ENCODE measurements around the gene WIZ.
"Not testable (repeated sequence)": the region's sequence is repeated elsewhere in the genome, so short reads cannot be mapped to it uniquely, and the experiment has no call there.

Gene WIZ

DNA sequence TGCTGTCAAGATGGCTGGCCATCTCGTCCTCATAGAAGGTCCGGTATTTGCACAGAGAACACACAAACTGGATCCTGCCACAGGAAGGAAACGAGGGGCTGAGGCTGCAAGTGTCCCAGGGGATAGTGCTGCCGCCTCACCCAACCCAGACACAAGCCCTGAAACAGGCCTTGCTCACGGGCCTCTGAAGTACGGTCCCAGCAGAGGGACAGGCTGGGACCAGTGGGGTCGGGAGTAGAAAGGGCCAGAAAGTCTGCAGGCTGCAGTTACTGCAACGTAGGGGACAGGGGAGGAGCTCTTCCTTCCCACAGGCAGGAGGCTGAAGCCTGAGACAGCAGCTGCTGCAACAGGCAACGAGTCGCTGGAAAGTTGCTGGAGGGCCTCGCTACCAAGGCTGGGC is 52.0 kb downstream of the WIZ start:
- no peaks in the 10 kb centered on the region for H3K27me3 ChIP-seq (replicated peaks; ENCODE audit: control insufficient read depth, insufficient read depth, low read length, poor library complexity, severe bottlenecking)
- no peaks in the 10 kb centered on the region for H3K9me3 ChIP-seq (ENCODE audit: control insufficient read depth, low read length)
- H3K27ac ChIP-seq (ENCODE audit: insufficient read depth, low read length, poor library complexity, severe bottlenecking), result no peak overlapping the region
- H3K4me3 ChIP-seq (ENCODE audit: insufficient read depth, low read depth, low read length, poor library complexity, severe bottlenecking), result no peak overlapping the region
- DNase-seq, result no peak
- no peaks in the 10 kb centered on the region for H3K4me1 ChIP-seq (ENCODE audit: control insufficient read depth, insufficient read depth, low read length, poor library complexity, severe bottlenecking)
- peaks cover 80% of the 10 kb centered on the region for H3K36me3 ChIP-seq (ENCODE audit: control insufficient read depth, insufficient read depth, low read length)

DNA sequence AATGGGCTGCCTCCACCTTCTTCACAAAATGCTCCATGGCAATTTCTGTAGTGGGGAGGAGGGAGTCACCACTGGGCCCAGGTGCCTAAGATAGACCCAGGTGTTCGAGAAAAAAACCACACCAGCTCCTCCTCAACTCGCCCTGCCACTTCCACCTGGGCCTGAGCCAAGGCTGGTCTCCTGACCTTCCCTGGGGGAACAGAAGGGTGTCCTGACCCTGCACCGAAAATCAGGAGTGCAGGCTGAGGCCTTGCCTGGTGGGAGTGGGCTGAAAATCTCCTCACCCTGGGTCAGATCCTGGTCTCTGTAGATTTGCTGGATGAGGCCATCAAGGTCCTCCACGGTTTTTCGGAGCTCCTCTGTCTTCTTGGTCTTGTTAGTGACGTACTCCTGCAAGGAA is 52.5 kb downstream of the WIZ start:
- no peak overlapping the region for H3K27ac ChIP-seq (ENCODE audit: insufficient read depth, low read length, poor library complexity, severe bottlenecking)
- H3K36me3 ChIP-seq (ENCODE audit: control insufficient read depth, insufficient read depth, low read length), result peaks cover 74% of the 10 kb centered on the region
- H3K4me1 ChIP-seq (ENCODE audit: control insufficient read depth, insufficient read depth, low read length, poor library complexity, severe bottlenecking), result no peaks in the 10 kb centered on the region
- no peaks in the 10 kb centered on the region for H3K9me3 ChIP-seq (ENCODE audit: control insufficient read depth, low read length)
- DNase-seq, result no peak
- no peaks in the 10 kb centered on the region for H3K27me3 ChIP-seq (replicated peaks; ENCODE audit: control insufficient read depth, insufficient read depth, low read length, poor library complexity, severe bottlenecking)
- H3K4me3 ChIP-seq (ENCODE audit: insufficient read depth, low read depth, low read length, poor library complexity, severe bottlenecking), result no peak overlapping the region

DNA sequence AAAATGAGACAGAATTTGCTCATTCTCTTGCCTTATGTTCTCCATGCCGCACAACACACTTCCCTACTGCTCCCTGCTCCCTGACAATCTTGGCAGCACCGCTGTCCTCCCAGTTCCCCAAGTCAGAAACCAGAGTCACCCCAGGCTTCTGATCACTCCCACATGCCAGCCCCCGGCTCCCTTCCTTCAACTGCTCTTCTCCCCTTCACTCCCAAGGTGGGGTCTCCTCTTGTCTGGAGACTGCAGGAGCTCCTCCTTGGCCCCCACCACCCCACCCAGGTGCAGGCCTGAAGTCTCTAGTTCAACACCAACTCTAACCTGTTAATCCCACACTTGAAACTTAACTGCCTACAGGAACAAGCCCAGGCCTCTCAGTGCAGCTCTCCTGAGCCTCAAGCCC is 53.3 kb downstream of the WIZ start:
- Histone ChIP-seq H3K9me3 (ENCODE audit: control insufficient read depth, low read length) (no peaks in the 10 kb centered on the region), H3K4me1 (ENCODE audit: control insufficient read depth, insufficient read depth, low read length, poor library complexity, severe bottlenecking) (no peaks in the 10 kb centered on the region), H3K36me3 (ENCODE audit: control insufficient read depth, insufficient read depth, low read length) (peaks cover 67% of the 10 kb centered on the region), H3K4me3 (ENCODE audit: insufficient read depth, low read depth, low read length, poor library complexity, severe bottlenecking) (no peak overlapping the region), H3K27ac (ENCODE audit: insufficient read depth, low read length, poor library complexity, severe bottlenecking) (no peak overlapping the region), H3K27me3 (replicated peaks; ENCODE audit: control insufficient read depth, insufficient read depth, low read length, poor library complexity, severe bottlenecking) (no peaks in the 10 kb centered on the region)
- DNase-seq, result no peak

DNA sequence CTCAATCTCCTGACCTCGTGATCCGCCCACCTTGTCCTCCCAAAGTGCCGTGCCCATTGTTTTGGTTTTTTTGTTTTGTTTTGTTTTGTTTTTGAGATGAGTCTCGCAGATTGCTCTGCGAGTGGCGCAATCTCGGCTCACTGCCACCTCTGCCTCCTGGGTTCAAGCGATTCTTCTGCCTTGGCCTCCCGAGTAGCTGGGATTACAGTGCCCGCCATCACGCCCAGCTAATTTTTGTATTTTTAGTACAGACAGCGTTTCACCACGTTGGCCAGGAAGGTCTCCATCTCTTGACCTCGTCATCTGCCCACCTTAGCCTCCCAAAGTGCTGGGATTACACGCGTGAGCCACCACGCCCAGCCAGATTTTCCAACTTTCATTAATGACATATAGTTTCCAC is 54.5 kb downstream of the WIZ start:
- not testable (repeated sequence) for H3K9me3 ChIP-seq (ENCODE audit: control insufficient read depth, low read length); H3K27me3 ChIP-seq (replicated peaks; ENCODE audit: control insufficient read depth, insufficient read depth, low read length, poor library complexity, severe bottlenecking); H3K27ac ChIP-seq (ENCODE audit: insufficient read depth, low read length, poor library complexity, severe bottlenecking); DNase-seq; H3K4me1 ChIP-seq (ENCODE audit: control insufficient read depth, insufficient read depth, low read length, poor library complexity, severe bottlenecking); H3K4me3 ChIP-seq (ENCODE audit: insufficient read depth, low read depth, low read length, poor library complexity, severe bottlenecking)
- peaks cover 60% of the 10 kb centered on the region for H3K36me3 ChIP-seq (ENCODE audit: control insufficient read depth, insufficient read depth, low read length)

DNA sequence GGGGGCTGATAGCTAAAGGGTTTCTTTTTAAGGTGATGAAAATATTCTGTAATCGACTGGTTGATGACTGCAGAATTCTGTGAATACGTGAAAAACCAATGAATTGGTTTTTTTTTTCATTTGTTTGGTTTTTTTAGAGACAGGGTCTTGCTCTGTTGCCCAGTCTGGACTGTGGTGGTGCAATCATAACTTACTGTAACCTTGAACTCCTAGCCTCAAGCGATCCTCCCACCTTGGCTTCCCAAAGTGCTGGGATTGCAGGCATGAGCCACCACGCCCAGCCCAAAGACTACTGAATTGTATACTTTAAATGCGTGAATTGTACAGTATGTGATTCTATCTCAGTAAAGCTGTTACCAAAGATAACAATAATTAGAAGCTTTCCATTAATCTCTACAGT is 55.3 kb downstream of the WIZ start:
- no peak overlapping the region for H3K27ac ChIP-seq (ENCODE audit: insufficient read depth, low read length, poor library complexity, severe bottlenecking)
- no peaks in the 10 kb centered on the region for H3K27me3 ChIP-seq (replicated peaks; ENCODE audit: control insufficient read depth, insufficient read depth, low read length, poor library complexity, severe bottlenecking)
- no peak overlapping the region for H3K4me3 ChIP-seq (ENCODE audit: insufficient read depth, low read depth, low read length, poor library complexity, severe bottlenecking)
- no peaks in the 10 kb centered on the region for H3K9me3 ChIP-seq (ENCODE audit: control insufficient read depth, low read length)
- peaks cover 51% of the 10 kb centered on the region for H3K36me3 ChIP-seq (ENCODE audit: control insufficient read depth, insufficient read depth, low read length)
- H3K4me1 ChIP-seq (ENCODE audit: control insufficient read depth, insufficient read depth, low read length, poor library complexity, severe bottlenecking), result no peaks in the 10 kb centered on the region
- no peak for DNase-seq

DNA sequence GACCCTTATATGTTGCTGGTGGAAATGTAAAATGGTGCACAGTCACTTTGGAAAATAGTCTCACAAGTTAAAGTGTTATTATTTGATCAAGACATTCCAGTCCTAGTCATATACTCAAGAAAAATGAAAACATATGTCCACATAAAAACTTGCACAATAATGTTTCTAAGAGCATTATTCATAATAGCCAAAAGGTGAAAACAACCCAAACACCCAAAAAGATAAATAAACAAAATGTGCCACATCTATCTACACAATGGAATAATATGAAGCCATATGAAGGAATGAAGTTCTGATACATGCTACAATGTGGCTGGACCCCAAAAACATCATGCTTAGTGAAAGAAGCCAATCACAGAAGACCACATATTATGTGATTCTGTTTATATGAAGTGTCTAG is 55.8 kb downstream of the WIZ start:
- DNase-seq, result no peak
- Histone ChIP-seq H3K4me3 (ENCODE audit: insufficient read depth, low read depth, low read length, poor library complexity, severe bottlenecking) (no peak overlapping the region), H3K4me1 (ENCODE audit: control insufficient read depth, insufficient read depth, low read length, poor library complexity, severe bottlenecking) (no peaks in the 10 kb centered on the region), H3K9me3 (ENCODE audit: control insufficient read depth, low read length) (no peaks in the 10 kb centered on the region), H3K27me3 (replicated peaks; ENCODE audit: control insufficient read depth, insufficient read depth, low read length, poor library complexity, severe bottlenecking) (no peaks in the 10 kb centered on the region), H3K27ac (ENCODE audit: insufficient read depth, low read length, poor library complexity, severe bottlenecking) (no peak overlapping the region), H3K36me3 (ENCODE audit: control insufficient read depth, insufficient read depth, low read length) (peaks cover 47% of the 10 kb centered on the region)

DNA sequence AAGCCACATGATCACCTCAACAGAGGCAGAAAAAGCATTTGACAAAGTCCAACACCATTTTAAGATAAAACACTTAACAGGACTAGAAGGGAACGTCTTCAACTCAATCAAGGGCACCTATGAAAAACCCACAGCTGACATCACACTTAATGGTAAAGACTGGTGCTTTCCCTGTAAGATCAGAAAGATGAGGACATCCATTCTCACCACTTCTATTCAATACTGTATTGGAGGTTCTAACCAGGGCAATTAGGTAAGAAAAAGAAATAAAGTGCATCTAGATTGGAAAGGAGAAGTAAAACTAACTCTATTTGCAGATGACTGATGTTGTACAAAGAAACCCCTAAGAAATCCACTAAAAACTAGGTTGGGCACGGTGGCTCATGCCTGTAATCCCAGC is 58.9 kb downstream of the WIZ start:
- Histone ChIP-seq H3K27me3 (replicated peaks; ENCODE audit: control insufficient read depth, insufficient read depth, low read length, poor library complexity, severe bottlenecking) (no peaks in the 10 kb centered on the region), H3K27ac (ENCODE audit: insufficient read depth, low read length, poor library complexity, severe bottlenecking) (no peak overlapping the region), H3K4me1 (ENCODE audit: control insufficient read depth, insufficient read depth, low read length, poor library complexity, severe bottlenecking) (no peaks in the 10 kb centered on the region), H3K4me3 (ENCODE audit: insufficient read depth, low read depth, low read length, poor library complexity, severe bottlenecking) (no peak overlapping the region), H3K9me3 (ENCODE audit: control insufficient read depth, low read length) (no peaks in the 10 kb centered on the region), H3K36me3 (ENCODE audit: control insufficient read depth, insufficient read depth, low read length) (peaks cover 21% of the 10 kb centered on the region)
- DNase-seq, result no peak

DNA sequence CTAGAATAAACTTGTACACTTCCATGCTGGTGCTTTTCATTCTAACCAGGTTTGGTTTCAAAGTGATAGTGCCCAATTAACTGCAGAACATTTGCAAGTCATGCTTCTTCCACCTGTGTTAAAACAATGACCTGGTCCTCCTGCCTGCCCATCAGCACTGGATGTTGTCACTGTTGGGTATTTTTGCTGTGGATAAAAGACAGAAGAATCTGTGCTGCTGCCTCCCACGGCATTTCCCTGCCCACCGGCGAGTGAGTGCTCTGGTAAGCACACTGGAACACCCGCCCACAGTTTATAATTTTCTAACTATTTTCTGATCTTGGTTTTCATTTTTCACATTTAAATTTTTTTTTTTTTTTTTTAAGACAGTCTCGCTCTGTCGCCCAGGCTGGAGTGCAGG is 67.9 kb downstream of the WIZ start:
- H3K4me1 ChIP-seq (ENCODE audit: control insufficient read depth, insufficient read depth, low read length, poor library complexity, severe bottlenecking), result peaks cover 16% of the 10 kb centered on the region
- H3K36me3 ChIP-seq (ENCODE audit: control insufficient read depth, insufficient read depth, low read length), result peaks cover 8% of the 10 kb centered on the region
- H3K27ac ChIP-seq (ENCODE audit: insufficient read depth, low read length, poor library complexity, severe bottlenecking), result no peak overlapping the region
- H3K9me3 ChIP-seq (ENCODE audit: control insufficient read depth, low read length), result no peaks in the 10 kb centered on the region
- no peaks in the 10 kb centered on the region for H3K27me3 ChIP-seq (replicated peaks; ENCODE audit: control insufficient read depth, insufficient read depth, low read length, poor library complexity, severe bottlenecking)
- H3K4me3 ChIP-seq (ENCODE audit: insufficient read depth, low read depth, low read length, poor library complexity, severe bottlenecking), result no peak overlapping the region
- DNase-seq, result no peak

DNA sequence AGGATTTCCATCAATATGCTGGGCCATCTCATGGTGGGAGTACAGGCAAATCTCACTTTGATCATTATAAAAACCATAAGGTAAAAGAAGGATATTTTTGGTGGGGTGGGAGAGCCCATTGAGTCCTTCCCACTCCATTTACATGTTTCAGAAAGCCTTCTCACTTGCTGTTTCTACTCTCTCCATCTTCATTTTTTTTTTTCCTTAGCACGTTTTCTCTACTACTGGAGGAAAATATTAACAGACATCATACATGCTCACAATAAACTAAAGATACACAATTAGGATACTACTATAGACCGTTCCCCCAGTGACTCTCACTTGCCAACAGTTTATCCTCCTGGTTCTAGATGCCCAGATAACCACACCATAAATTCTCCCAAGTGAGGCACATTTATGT is 68.3 kb downstream of the WIZ start:
- no peak for DNase-seq
- H3K4me1 ChIP-seq (ENCODE audit: control insufficient read depth, insufficient read depth, low read length, poor library complexity, severe bottlenecking), result peaks cover 20% of the 10 kb centered on the region
- H3K27me3 ChIP-seq (replicated peaks; ENCODE audit: control insufficient read depth, insufficient read depth, low read length, poor library complexity, severe bottlenecking), result no peaks in the 10 kb centered on the region
- H3K27ac ChIP-seq (ENCODE audit: insufficient read depth, low read length, poor library complexity, severe bottlenecking), result no peak overlapping the region
- no peak overlapping the region for H3K4me3 ChIP-seq (ENCODE audit: insufficient read depth, low read depth, low read length, poor library complexity, severe bottlenecking)
- peaks cover 6% of the 10 kb centered on the region for H3K36me3 ChIP-seq (ENCODE audit: control insufficient read depth, insufficient read depth, low read length)
- H3K9me3 ChIP-seq (ENCODE audit: control insufficient read depth, low read length), result no peaks in the 10 kb centered on the region

DNA sequence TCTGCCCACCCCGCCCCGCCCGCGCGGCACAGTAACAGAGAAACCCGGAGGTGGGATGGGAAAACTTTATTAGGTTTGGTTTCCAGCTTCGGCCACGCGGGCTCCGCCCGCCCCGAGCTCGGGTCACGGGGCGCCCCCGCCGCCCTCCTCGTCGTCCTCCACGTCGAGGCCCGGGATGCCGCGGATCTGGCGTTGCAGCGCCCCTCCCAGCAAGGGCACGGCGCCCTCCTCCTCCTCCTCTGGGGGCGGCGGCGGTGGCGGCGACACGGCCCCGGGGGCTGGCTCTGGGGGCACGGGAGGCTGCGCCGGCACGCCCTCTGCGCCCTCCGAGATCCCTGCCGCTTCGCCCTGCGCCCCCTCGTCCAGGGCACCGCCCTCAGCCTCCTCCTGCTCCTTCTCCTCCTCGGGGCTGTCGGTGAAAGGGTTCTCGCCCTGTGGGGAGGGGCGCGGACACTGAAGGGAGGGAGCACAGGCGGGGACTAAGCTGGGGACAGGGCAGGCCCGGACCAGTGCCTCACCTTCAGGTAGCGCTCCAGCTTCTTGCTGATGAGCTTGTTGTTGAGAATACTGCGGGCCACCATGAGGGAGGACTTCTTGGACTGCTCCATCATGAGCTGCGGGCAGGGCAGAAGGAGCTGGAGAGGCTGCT is 69.6 kb downstream of the WIZ start:
- H3K4me1 ChIP-seq (ENCODE audit: control insufficient read depth, insufficient read depth, low read length, poor library complexity, severe bottlenecking), result peaks cover 21% of the 10 kb centered on the region
- peak overlapping the region; percentile 66 for H3K27ac ChIP-seq (ENCODE audit: insufficient read depth, low read length, poor library complexity, severe bottlenecking)
- peak overlapping the region; percentile 74 for H3K4me3 ChIP-seq (ENCODE audit: insufficient read depth, low read depth, low read length, poor library complexity, severe bottlenecking)
- H3K36me3 ChIP-seq (ENCODE audit: control insufficient read depth, insufficient read depth, low read length), result peaks cover 6% of the 10 kb centered on the region
- H3K27me3 ChIP-seq (replicated peaks; ENCODE audit: control insufficient read depth, insufficient read depth, low read length, poor library complexity, severe bottlenecking), result no peaks in the 10 kb centered on the region
- DNase-seq, result no peak
- H3K9me3 ChIP-seq (ENCODE audit: control insufficient read depth, low read length), result no peaks in the 10 kb centered on the region

Measured in effector memory CD4-positive, alpha-beta T cell (primary cell).